ENCODE measurements around the gene C12orf75.
A peak's percentile ranks its signal among the peaks of the same experiment; 100 is the strongest.
"Not testable (repeated sequence)": the region's sequence is repeated elsewhere in the genome, so short reads cannot be mapped to it uniquely, and the experiment has no call there.

C12orf75 gene

DNA sequence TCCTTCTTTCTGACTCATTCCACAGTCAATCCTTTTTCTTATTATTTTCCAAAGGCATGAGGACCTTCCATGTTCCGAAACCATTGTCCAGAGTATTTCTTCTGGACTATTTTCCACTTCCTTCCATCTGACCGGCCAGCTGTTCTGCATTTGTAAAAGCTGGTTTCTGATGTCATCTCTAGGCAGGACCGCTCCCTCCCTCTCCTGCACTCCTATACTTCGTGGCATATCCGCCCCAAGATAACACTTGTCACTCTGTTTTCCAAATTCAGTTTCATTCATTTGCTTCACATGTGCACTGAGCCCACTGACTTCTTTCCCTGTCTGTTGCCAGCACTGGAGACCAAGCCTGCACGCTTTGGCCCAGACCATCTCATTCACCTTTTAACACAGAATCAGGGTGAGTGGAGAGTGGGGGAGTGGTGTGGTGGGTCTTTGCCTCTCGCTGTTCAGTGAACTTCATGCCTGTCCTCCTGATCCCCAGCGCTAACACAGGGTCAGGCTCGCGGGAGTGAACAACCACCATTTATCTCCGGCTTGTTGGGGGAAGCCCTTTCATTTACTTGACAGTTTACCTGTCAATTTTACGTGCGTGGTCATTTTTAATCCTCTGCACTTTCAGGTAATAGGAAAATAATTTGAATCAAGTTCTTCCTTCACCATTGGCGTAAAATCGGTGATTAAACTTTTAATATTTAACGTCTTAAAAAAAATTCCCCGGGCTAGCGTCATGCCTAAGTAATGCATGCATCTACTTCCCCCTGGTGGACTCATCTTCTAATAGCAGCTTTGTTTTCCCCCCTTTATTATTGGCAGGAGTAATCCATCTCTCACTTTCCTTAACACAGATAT, 52.5 kb downstream of the C12orf75 start:
- DNase-seq = peak; percentile 2

DNA sequence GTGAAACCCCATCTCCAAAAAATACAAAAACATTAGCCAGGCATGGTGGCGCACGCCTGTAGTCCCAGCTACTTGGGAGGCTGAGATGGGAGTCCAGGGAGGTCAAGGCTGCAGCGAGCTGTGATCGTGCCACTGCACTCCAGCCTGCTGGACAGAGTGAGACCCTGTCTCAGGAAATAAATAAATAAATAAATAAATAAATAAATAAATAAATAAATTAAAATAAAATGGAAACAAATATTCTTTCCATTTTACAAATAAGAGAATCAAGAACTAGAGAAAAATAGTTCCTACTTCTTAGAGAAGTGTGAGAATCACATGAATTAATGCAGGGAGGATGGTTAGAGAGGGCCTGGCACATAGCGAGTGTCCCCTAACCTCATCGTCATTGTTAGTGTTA, 53.7 kb downstream of the C12orf75 start:
- DNase-seq = no peak

DNA sequence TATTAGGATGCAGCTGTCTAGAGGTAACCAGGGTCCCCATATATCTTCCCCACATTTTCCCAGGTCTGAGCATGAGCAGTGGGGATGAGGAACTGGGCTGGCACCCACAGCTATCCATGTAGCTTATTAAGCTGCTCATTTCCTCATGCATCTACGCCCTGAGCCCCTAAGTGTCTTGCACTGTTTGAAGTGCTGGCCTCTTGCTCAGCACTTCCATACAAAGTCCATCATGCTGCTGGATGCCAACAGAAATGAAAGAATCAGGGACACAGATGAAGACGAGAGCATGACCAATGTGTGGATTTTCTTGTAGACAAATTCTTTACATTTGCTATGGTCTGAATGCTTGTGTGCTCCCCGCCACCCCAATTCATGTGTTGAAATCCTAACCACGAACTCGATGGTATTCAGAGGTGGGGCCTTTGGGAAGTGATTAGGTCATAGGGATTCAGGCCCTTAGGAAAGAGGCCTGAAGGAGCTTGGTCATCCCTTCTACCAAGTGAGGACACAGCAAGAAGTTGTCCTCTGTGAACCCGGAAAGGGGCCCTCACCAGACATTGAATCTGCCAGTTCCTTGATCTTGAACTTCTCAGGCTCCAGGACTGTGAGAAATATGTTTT, 54.5 kb downstream of the C12orf75 start:
- no peak for DNase-seq

DNA sequence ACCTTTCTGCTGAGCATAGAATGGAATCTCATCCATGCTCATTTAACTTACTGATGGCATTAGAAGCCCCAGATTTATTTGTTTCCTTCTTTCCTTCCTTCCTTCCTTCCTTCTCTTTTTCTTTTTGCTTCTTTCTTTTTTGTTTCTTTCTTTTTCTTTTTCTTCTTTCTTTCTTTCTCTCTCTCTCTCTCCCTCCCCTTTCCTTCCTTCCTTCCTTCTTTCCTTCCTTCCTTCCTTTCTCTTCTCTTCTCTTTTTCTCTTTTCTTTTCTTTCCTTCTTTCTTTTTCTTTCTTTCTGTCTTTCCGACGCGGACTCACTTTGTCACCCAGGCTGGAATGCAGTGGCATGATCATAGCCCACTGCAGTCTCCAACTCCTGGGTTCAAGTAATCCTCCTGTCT, 55.9 kb downstream of the C12orf75 start:
- DNase-seq = no peak

DNA sequence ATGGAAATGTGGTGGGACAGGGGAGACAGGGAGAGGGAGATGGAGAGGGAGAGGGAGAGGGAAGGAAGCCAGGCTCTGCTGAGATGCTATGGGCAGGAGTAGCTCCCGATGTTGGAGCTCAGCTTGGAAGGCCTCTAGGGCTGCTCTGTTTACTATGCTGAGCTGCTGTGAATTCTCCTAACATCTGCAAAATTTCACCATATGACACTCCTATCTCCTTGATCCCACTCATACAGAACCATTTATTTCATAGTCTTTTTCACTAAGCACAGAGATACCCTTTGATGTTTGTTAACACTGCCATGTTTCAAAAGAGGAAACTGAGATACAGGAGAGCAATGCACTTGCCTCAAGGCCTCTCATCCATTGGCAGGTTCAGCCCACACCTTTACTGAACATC, 60.7 kb downstream of the C12orf75 start:
- DNase-seq = no peak

DNA sequence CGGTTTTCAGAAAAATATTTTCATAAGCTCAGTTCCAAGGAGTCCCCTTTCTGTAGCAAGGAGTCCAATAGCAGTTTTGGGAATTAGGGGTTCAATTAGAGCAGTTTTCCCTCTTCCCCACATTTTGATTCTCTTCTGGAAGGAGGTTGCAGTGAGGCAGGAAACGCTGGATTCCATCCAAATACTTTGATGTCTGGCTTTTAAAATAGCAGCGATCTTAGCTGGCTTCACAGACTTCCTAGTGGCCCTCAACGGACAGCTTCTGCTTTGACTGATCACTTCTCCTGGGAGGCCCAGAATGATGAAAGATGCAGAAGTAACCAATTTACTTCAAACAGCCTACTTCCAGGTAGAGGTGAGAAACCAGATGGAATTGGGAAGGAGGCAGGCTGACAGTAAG, 63.1 kb downstream of the C12orf75 start:
- no peak for DNase-seq

DNA sequence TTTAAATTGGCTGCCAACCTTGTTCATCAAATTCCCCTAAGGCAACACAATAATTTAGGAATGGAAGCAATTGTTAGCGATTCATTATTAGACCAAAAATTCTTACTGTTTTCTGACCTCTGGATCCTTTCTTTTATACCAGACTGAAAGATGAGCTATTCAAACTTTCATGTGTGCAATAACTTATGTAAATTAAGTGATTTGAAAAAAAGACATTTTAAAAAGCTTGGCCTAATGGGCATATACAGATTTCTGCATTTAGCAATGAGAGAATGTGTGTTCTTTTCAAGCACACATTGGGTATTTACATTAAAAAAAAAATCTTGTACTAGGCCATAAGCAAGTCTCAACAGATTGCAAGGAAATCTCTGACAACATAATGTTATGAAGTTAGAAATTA, 65.5 kb downstream of the C12orf75 start:
- no peak for DNase-seq

DNA sequence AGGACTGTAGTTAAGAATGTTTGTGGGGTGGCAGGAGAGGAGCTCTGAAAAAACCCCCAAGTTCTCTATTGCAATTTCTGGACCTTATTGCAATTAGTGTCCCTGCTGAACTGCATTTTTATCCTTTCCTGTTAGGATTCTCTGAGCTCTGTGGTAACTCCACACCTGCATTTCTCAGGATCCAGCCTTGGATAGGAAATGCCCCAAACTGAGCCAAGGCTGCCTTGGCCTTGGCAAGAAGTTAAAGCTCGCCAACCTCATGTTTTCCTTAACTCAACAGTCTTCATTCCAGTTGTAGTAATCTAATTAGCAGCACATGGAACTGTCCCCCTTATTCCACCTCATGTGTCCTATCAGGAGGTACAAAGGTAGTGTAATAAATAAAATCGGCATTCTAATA, 66.5 kb downstream of the C12orf75 start:
- DNase-seq = no peak

DNA sequence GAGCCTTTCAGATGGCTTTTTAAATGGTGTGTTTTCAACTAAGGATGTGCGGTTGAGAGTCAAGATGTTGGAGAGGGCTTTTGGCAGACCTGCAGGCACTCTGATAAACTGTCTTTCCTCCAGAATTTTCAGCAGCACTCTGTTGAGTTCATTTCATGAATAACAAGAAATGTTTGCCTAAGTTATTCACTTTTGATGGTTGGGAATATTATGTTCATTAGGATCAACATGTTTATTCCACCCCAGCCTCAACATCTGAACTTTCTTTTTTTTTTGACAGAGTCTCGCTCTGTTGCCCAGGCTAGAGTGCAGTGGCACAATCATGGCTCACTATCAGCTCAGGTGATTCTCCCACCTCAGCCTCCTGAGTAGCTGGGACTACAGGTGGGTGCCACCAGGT, 68.4 kb downstream of the C12orf75 start:
- no peak for DNase-seq

DNA sequence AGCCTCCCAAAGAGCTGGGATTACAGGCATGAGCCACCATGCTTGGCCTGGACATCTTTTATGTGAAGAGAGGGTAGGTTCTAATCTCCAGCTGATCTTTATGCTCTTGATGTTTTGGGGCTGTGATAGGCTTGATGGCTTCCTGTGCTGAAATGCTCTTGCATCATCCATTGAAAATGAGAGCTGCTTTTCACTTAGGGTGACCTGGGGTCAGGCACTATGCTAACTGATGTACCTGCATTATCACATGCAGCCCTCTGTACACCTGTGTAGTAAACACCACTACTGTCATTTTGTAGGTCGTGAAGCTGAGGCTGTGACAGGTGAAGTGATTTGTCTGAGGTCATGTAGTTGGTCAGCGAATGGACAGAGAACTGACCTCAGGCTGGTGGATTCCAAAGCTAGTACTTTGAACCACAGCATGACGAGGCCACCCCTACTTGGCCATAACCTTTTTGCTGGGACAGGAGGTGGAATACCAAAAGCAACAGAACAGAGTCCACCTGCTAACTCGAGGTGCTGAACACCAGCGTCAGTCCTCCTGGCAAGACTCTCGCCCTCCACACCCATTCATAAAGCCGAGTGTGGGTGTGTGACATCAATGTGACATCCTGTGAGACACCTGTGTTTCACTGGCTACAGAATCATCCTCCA, 69.1 kb downstream of the C12orf75 start:
- DNase-seq = no peak

DNA sequence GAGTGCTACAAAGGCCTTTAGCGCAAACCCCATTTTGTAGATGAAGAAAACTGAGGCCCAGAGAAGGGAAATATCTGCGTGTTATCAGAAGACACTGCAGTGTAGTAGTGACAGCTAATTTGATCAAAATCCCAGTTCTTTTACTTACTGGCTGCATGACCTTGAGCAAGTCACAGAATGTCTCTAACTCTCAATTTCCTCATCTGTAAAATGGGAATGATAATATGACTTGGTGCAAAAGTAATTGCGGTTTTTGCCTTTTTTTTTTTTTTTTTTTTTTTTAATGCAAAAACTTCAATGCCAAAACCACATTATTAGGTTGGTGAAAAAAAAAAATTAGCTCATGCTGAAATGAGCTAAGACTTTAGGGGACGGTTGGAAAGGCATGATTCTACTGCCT, 69.7 kb downstream of the C12orf75 start:
- DNase-seq = no peak

DNA sequence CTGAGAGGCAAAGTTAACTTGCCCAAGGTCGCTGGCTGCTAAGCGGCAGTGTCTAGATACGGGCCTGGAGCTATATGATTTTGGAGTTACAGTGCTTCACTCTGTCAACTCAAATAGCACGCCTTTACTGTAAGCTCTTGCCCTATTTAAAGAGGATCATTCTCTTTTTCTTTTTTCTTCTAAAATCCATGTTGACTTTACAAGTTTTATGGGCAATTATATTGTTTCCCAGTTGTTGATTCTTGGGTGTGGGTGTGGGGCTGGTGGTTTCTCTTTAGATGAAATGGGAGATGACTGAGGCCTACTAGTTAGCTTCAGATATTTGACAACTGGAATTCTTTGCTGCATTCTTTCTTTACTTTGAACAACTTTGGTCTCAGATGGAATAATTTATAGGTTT, 70.7 kb downstream of the C12orf75 start:
- DNase-seq = no peak

DNA sequence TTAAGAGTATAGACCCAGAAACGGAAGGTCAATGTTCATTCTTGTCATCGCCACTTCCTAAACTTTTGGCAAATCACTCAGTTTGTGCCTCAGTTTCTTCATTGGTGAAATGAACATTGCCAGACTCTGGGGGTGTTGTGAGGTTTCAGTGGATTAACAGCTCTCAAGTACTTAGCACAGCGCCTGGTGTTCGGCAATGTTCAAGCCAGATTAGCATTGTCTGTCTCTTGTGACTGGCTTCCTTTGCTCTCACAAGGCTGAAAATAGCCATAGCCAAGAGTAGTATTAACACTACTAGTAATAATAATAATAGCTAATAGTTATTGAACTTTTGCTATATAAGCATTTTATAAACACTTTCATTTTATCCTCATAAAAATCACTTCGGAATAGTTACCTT, 71.9 kb downstream of the C12orf75 start:
- DNase-seq = no peak

DNA sequence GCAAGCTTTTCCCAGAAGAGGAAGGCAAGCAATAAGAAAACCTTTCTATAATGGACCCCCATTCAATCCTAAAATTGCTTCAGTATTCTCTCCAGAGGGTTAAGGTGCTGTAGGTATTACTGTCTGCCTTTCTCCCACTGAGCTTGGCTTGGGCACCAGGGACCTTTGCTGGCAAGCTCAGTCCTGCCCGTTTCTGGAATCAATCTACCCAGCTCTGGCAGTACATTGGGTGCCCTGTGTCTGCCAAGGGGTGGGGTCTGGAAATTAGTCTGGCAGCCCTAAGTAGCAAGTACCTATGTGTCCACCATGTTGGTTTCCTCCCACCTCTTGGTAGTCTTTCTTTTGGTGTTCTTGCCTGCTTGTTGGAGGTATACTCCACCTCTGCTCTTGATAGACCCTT, 72.6 kb downstream of the C12orf75 start:
- no peak for DNase-seq

DNA sequence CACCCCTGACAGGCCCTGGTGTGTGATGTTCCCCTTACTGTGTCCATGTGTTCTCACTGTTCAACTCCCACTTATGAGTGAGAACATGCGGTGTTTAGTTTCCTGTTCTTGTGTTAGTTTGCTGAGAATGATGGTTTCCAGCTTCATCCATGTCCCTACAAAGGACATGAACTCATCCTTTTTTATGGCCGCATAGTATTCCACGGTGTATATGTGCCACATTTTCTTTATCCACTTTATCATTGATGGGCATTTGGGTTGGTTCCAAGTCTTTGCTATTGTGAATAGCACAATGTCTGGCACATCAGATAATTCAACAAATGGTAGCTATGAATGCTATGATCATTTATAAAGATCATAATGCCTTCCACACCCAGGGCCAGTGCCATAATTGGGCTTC, 73.6 kb downstream of the C12orf75 start:
- DNase-seq = not testable (repeated sequence)

DNA sequence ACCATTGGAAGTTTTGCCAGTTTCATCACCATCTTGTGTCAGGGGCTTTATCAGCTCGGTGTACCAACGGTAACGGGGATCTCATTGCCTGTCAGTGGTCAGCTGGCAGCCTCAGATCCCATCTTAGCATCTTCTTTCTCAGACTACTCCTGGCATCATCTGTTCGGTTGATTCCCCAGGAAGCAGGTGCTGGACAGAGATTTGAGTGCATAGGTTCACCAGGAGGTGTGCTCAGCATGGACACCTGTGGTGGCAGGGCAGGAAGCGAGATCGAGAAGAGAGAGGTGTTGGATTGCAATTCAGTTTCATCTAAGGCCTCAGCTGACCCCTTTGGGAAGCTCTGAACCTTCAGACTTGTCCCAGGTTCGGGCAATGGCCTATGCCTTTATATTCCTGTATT, 76.0 kb downstream of the C12orf75 start:
- no peak for DNase-seq

DNA sequence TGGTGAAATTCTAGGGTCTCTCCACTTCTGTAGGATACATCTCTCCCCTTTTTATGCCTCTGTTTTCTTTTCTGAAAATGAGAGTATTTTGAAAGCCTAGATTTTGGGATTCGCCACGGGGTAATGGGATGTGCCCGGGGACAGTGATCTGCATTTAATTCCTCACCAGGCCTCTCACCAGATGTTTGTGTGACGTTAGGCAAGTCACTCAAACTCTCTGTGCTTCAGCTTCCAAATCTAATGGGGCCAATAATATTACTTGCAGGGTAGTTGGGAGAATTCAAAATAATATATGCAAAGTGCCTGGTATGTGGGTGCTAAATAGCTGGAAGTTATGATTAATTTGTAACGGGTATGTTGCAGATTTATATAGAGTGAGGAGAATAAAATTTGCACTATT, 78.8 kb downstream of the C12orf75 start:
- DNase-seq = no peak

DNA sequence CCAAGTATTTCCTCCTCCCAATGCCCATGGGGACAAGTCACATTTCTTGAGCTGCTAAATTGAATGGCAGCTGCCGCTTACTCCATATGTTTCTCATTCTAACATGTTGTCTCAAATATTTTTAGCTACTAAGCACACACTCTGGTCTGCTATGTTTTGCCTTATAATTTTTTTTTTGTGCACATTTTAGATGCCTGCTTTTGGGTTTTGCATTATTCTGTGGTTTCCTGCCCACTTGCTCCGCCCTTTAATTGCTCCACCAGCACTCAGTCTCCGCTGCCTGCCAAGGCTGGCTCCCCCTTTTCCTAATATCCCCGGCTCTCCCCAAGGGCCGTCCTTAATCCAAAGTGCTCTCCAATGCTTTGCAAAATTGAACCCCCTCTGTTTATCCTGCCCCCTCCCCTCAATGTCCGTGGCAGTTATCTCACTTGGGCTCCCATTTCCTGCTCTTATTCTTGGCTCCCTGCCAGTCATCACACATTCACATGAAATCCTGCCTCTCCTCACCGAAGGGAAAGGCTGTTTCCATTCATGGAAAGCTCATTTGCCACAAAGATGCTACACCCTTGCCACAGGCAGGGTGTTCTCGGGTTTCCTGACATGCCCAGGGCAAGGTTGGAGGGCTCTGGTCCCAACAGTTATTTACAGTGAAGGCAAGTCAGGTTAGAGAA, 79.4 kb downstream of the C12orf75 start:
- DNase-seq = peak; percentile 55

DNA sequence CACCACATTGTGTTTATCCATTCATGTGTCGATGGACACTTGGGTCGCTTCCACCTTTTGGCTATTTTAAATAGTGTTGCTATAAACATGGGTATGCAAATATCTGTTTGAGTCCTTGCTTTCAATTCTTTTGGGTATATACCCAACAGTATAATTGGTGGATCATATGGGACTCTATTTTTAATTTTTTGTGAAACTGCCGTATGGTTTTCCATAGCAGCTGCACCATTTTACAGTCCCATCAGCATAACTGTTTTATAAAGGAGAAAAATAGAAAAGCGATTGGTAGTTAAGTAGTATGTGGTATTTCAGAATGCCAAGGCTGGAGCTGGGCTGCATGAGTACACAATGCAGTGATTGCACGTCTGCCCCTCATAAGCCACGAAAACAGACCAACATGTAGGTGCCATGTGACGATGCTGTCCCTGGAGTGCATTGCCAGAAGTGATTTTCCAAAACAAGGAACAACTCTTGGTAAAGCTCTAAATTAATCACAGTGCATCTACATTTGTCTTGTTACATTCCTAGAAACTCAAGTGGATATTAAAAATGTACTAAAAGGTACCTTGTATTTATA, 83.5 kb downstream of the C12orf75 start:
- no peak for DNase-seq

DNA sequence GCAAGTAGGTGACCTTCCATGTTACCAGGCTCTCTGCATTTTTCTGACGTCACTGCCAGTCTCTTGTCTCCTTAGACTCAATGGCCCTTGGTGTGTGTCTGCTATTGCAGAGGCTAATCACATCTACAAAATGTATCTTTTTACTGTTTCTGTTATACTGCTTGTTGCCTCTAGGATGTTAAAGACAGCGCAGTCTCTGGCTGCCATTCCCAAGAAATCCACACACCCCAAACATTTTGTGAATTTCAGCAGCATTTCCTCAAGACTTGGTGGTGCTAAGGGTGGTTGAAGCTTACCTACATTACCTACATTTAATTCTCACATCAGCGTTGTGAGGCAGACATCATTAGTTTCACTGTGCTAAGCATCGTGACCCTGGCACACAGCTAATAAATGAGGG, 87.2 kb downstream of the C12orf75 start:
- no peak for DNase-seq

DNA sequence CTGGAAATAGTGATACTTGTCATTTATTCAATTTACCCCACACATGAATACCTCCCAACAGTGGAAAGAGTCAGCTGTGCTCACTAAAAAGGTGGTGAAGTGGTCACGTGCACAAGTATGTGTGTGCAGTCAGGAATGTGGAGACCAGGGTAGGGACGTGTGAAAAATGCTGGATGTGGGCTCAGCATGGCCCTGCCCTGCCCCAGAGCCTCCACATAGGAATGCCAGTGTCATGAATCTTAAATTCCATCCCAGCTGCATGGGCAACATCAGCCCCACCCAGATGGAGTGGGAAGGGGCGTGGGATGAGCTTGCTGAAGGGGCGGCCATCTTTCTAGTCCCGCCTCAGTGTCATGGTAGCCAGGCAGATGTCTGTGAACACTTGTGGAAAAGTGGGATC, 87.7 kb downstream of the C12orf75 start:
- DNase-seq = no peak

DNA sequence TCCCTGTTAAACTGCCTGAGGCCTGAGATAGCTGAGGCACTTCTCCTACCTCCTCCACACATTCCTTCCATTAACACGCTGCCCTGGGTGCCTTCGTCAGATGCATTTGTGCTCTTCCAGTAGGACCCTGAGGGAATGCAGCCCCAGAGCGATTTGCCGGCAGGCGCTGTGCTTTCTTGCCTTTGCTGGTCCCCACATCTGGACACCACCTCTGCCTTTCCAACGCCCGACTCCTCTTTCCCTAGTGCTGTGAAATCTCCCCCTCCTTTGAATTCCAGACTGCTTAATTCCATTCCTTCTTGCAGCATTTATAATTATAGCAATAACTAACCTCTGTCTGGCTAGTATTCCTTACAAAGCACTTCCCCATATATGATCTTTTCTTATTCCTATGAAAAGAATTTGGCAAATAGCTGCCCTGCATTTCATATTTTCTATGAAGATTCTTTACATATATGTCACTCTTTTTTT, 88.4 kb downstream of the C12orf75 start:
- DNase-seq = no peak

DNA sequence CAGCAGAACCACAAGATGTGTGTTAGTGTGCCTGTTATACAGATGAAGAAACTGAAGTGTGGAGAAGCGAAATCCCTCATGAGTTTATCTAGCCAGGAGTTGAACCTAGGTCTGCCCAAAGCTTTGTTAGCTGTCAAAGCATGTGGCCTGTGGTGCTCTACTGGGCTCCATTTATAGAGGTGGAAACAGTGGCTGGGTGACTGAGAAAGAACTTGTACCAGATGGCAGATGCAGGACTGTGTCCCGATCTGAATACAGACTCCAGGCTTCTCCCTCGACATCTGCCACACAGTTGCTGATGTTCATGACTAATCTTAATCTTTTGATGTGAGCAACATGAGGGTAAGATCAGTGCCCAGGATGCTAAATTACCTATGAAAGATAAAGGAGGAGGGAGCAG, 89.1 kb downstream of the C12orf75 start:
- DNase-seq = peak; percentile 88
